Mammary epithelial cell (primary cell): ENCODE results near the gene AGPAT2.

Experiments used
- CTCF ChIP-seq, 2 donors: IDR thresholded peaks in 1 of 2; conservative IDR thresholded peaks in 1 of 2; 2 replicates each; pipeline ENCODE4 v1.5.1; 2011 to 2012; ENCODE audit warnings: inconsistent platforms in 2 of 2, low read length in 2 of 2, mild to moderate bottlenecking in 2 of 2, control low read depth in 1 of 2, low read depth in 1 of 2; ENCODE audit not compliant: insufficient read depth in 1 of 2; ENCODE audit errors: extremely low read depth in 1 of 2
- EZH2 ChIP-seq: IDR thresholded peaks from 2 replicates; pipeline ENCODE4 v1.6.1; 2012; ENCODE audit warnings: low read length, inconsistent platforms, borderline replicate concordance

GRCh38 chr9:136735812-136736480, 48.7 kb upstream of the AGPAT2 start:
- TF ChIP-seq CTCF (conservative IDR thresholded peaks at IDR 0.05 in 1 of 2, IDR thresholded peaks at IDR 0.05 in 1 of 2; ENCODE audit: extremely low read depth in 1 of 2, insufficient read depth in 1 of 2, low read depth in 1 of 2, low read length in 2 of 2) (no peak), EZH2 (no peak)
